CD4-positive, alpha-beta T cell treated with Interleukin-6 for 4 hours (primary cell): ENCODE data around the gene UCK2.

ENCODE experiments used
- DNase-seq: peaks from one replicate; pipeline ENCODE4 v3.0.0-alpha.2; 2020; ENCODE audit warnings: mixed read lengths

UCK2 gene

GRCh38 chr1:165856021-165856420 is 28.6 kb downstream of the UCK2 start:
- no peak for DNase-seq

DNA sequence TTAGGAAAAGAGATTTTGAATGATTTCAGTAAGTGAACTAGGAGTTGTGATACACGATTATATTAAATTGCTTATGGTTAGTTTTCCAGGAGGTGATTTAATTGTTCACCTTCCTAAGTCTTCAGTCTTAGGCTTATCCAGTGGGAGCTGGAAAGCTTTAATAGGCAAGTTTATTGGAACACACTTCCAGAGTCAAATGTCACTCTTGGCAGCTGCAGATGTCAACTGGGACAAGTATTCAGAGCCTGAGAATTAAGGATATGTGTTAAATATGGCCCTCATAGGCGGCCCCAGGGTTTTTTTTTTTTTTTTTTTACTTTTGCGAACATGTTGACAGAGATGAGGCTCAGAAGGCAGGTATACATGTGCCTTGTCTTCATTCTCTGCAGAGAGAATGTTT is 29.2 kb downstream of the UCK2 start:
- no peak for DNase-seq

DNA sequence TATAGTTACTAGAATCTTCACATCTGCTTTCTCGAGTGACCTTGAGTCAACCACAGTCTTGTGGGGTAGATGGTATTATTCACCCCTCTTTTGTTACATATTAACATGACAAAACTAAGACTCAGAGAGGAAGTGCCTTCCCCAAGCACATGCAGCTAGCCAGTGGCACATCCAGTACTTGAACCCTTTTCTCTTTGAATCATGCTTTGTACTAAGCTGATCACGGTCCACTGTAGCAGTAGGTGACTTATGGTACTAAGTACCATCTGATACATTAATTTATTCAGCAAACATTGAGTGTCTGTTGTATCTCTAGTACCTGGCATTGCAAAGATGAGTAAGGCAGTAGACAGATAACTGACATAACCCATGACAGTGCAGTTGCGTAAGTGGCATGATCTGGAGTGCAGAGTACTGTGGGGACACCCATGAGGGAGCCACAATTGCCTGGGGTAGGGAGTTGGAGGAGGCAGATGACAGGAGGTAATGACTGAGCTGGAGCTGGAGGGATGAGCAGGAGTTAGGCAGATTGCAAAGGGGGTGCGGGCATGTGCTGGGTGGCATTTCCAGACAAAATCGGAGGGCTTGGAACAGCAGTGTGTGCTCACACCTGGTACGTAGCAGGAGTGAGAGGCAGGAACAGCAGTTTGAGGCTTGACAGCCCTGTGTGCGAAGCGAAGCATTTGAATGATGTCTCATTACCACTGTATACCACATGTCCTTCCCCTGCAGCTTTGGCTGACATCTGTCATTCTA is 29.8 kb downstream of the UCK2 start:
- DNase-seq: no peak

DNA sequence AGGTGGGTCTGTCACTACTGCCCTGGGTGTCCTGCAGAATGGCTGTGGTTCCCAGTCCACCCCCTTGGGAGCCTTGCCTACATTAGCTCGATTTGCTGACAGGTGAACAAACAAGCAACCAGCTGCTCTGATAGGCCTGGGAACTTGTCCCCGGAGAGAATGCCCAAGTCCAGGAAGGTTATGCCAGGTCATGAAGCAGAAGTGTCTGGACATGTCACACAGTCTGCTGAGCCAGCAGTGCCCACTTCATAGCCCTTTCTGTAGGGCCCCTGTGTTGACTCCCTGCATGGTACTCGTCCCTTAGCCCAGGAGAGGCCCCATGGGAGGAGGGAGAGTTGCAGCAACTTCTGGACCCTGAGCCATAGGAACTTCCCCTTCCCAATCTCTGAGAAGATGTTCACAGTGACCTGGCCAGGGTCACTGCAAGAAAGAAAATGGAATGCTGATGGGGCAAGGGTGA is 31.0 kb downstream of the UCK2 start:
- no peak for DNase-seq

DNA sequence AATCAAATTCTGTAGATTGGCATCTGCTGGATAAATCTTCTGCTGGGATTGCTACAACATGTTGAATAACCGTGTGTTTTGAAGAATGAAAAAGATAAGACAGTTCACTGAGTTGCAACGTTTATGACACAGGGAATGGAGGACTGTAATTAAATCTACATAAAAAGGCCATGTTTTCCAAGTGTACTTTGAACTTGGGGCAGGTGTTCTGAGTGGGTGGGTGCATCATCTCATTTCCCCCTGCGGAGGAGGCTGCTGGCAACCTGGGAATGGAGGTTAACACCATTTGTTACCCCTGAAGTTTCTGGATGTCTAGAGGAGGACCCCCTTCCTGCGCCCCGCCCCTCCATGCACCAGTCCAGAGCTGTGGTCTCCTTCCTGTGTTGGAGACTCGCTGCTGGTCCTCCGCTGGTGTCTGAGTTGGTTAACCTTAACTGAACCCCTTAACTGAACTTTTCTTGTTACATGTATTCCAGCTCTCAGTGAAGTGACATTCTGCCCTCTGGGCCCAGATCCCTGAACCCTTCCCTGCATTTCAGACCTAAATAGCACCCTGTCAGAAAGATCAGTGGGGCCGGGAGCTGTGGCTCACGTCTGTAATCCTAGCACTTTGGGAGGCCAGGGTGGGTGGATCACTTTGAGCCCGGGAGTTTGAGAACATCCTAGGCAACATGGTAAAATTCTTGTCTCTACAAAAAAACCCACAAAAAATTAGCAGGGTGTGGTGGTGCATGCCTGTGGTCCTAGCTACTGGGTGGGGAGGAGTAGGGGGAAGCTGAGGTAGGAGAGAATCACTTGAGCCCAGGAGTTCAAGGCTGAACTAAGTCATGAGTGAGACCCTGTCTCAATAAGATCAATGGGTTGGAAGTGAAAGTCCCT is 31.8 kb downstream of the UCK2 start:
- DNase-seq: no peak

- DNase-seq: no peak
These were observed 32.7 kb downstream of the UCK2 start for GRCh38 chr1:165860065-165860464.

DNA sequence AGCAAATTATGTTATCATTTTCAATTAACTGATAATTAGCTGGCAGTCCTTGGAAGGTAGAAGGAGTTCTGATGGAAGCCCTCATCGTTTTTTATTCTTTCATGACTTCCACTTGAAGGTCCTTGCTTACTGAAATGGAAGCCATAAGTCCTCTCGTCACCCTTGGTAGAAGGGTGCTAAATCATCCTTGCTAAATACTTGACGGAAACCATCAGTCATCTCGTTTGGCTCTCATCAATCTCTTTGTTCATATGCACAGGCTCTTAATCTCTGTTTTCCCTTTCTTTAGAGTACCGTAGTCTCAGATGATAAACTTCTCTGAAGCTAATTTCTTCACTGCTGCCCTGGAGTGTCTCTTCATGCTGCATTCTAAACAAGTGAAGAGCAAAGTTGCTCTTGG is 34.5 kb downstream of the UCK2 start:
- no peak for DNase-seq

- DNase-seq: no peak
These were observed 35.0 kb downstream of the UCK2 start for GRCh38 chr1:165862448-165862847.

DNA sequence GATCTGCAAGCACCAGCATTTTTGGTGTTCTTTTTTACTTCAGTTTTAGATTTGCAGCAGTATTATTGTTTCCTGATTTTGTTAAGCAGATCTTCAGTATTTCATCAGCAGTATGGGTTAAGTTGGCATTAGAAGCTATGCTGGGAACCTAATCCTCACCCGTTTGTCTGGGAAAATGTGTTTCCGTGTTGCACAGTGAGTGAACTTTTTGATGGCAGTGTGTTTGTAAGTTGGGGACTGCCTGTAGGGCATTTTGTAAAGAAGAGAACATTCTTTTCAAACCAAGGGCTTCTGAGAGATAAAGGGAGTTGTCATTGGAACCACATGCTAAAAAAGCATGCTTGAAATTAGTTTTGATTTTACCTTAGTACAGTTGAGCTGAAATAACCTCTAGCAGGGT is 35.9 kb downstream of the UCK2 start:
- DNase-seq: no peak

- no peak for DNase-seq
These were observed 38.4 kb downstream of the UCK2 start for GRCh38 chr1:165865633-165866340.

- DNase-seq: no peak
These were observed 41.9 kb downstream of the UCK2 start for GRCh38 chr1:165869343-165869742.

DNA sequence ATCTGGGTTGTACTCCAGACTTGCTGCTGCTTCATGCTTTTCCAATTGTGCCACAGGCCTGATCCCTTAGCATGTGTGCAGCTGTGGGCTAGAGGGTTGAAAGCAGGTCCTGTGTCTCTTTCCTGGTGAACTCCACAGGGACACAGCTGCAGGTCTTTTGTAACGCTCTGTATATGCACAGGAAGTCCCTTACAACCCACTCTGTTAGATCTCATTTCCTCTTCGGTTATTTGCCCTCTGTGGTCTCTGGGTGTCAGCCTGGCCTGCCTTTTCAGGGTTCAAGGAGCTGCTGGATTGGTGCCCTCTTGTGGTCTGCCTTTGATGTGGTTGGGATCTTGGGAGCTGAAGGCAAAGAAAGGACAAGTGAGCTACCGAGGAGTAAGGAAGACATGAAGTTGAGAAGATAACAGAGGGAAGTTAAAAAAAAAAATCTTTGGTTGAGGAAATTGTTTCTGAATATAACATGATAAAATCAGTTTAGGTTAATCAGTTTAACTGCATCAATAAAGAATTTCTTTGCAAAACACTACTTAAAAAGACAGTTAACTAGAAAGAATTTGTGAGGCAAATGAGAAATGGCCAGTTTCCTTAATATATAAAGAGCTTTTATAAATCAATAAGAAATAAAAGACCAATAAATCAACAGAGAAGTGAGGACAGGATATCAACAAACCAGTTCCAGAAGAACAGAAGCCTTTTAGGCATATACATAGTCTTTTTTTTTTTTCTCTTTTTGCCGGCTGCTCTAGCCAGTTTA is 44.1 kb downstream of the UCK2 start:
- DNase-seq: peak; percentile 60

- DNase-seq: no peak
These were observed 46.1 kb downstream of the UCK2 start for GRCh38 chr1:165873481-165873880.

- no peak for DNase-seq
These were observed 47.2 kb downstream of the UCK2 start for GRCh38 chr1:165874643-165875042.

- no peak for DNase-seq
These were observed 47.8 kb downstream of the UCK2 start for GRCh38 chr1:165875171-165875570.

- DNase-seq: no peak
These were observed 48.2 kb downstream of the UCK2 start for GRCh38 chr1:165875604-165876003.

DNA sequence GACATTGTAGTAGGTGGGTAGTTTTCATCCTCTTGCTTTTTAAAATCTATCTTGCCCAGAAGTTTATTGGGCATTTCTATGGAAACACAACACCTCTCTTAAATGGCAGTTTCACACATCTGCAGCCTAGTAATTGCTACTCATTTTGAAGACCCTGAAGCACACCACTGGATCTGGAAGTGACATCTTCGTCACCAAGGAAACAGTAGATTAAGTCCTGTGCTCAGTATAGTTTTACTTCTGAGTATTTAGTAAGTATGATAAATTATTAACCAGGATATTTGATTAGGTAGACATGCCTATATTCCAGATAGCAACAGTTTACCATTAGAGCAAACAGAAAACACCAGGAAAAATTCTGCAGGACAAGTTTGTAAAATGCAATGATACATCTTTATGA is 48.7 kb downstream of the UCK2 start:
- DNase-seq: no peak

- DNase-seq: no peak
These were observed 50.0 kb downstream of the UCK2 start for GRCh38 chr1:165877411-165877810.

- DNase-seq: no peak
These were observed 50.6 kb downstream of the UCK2 start for GRCh38 chr1:165877940-165878556.

DNA sequence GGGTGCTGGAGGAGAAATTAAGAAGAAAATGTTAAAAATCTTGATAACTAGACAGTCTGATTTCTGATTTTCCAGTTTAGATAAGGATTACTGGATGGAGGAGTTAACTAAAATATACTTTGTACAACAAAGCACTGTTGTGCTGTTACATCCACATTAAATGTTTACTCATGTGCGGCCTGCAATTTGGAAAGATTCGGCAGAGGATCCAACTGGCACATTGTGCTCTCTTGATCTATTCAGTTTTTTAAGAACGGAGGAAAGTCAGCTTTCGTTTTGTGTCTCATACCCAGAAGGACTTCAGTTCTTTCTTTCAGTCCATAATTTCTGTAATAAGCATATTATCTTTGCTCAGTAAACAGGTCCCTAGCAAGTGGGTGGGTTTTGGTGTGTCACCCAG is 52.5 kb downstream of the UCK2 start:
- DNase-seq: no peak

DNA sequence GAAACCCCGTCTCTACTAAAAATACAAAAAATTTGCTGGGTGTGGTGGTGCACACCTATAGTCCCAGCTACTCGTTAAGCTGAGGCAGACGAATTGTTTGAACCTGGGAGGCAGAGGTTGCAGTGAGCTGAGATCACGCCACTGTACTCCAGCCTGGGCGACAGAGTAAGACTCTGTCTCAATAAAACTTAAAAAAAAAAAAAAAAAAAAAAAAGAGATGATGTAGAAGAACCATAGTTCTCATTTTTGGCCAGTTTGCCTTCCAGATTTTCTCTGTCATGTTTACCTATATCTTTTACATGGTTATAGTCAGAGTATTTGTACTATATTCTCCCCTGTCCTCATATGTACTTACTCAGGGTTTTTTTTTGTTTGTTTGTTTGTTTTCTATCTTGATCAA is 53.6 kb downstream of the UCK2 start:
- DNase-seq: no peak

GRCh38 chr1:165882168-165882837 is 54.9 kb downstream of the UCK2 start:
- DNase-seq: no peak
